Lung (tissue), 5 donors: Measurements from ENCODE around the gene RSU1. TPM values are rescaled to one million over a fixed set of nuclear protein-coding genes. Genes with fewer than 3 reads are reported as not detected.

Experiments
- polyA plus RNA-seq, 2 donors: library from polyadenylated mRNA; stranded (reverse); fragments of 200-250 nt; gene quantifications; one replicate each; pipeline ENCODE4 v1.2.1, GENCODE V29; 2013
- small RNA-seq: library from RNA; depleted of rRNA; stranded (forward); fragments of <200 nt; gene quantifications from one replicate; pipeline ENCODE3, GENCODE V24; 2014; ENCODE audit warnings: low replicate concordance
- total RNA-seq, 2 donors: library from RNA; depleted of rRNA in 1 of 2; stranded (reverse); fragments of >200 nt in 1 of 2; gene quantifications; one replicate each; pipeline ENCODE4 v1.2.1, GENCODE V29; 2014 to 2021
- donor health status: Bipolar disorder and iron deficiency.
- donor health status: healthy.
- donor health status: DM: yes; HTN: yes; CAD: no.

RSU1 gene
- total and polyA plus RNA-seq, 4 donors: 36.0 to 81.5 (median 57.9) TPM

Small RNAs within 50 kb of the gene (small RNA-seq; reads per million reads assigned to genes)
- gene RF02271: not detected
